GM12878 (cell line): ENCODE results near the gene DUOXA1. TPM values are rescaled to one million over a fixed set of nuclear protein-coding genes. Genes with fewer than 3 reads are reported as not detected.

Experiments used
- ATAC-seq: fragments of 200-7000 bp; cut with Tn5 transposase; 3 replicates; pipeline ENCODE4 v1.9.1; 2020; ENCODE audit warnings: mild to moderate bottlenecking, moderate library complexity
- BruUV-seq: library from RNA; stranded (reverse); fragments of 400-500 nt; replicated peaks from 2 replicates; lab custom pipeline; 2021; lab: Mats Ljungman, UMichigan
- CTCF ChIA-PET: fragments of 300-600 bp; sonication (Branson Sonifier 250); formaldehyde crosslinking; extraction: SDS; loops from one replicate; lab custom pipeline; 2021; ENCODE audit warnings: inconsistent platforms; lab: Yijun Ruan, JAX
- POLR2A ChIA-PET: fragments of 350-600 bp; formaldehyde crosslinking; extraction: SDS; loops from one replicate; lab custom pipeline; 2021; ENCODE audit warnings: inconsistent platforms; lab: Charles Lee
- RAD21 ChIA-PET: fragments of 300-600 bp; sonication (Branson Sonifier 250); formaldehyde crosslinking; loops from one replicate; lab custom pipeline; 2023; ENCODE audit warnings: antibody characterized with exemption; ENCODE audit not compliant: unreplicated experiment; lab: Charles Lee
- SMC1A ChIA-PET: fragments of 300-600 bp; sonication (Branson Sonifier 250); formaldehyde crosslinking; loops from one replicate; lab custom pipeline; 2023; ENCODE audit not compliant: unreplicated experiment, uncharacterized antibody; lab: Charles Lee
- DNase-seq: peaks from one replicate; pipeline ENCODE4 v3.0.0-alpha.2; 2011; ENCODE audit warnings: low read depth, low spot score
- FAIRE-seq: peaks from 3 replicates; lab custom pipeline; 2011; peaks lifted over from hg19 to GRCh38; lab: Jason Lieb, UNC
- H2AFZ ChIP-seq: 2 replicates; pipeline ENCODE4 v1.6.0; 2011; ENCODE audit warnings: low read depth, low read length, control low read depth; ENCODE audit not compliant: control insufficient read depth
- H3K27ac ChIP-seq: 2 replicates; pipeline ENCODE4 v1.5.1; 2011; ENCODE audit warnings: control low read depth; ENCODE audit not compliant: control insufficient read depth, insufficient read depth
- H3K27me3 ChIP-seq, 2 experiments: replicated peaks in 1 of 2; 2 replicates each; pipeline versions ENCODE4 v1.6.0 to v1.6.1; 2011; ENCODE audit warnings: low read length in 1 of 2; ENCODE audit not compliant: control insufficient read depth in 2 of 2, insufficient read depth in 2 of 2
- H3K36me3 ChIP-seq, 2 experiments: 2 replicates each; pipeline ENCODE4 v1.5.1; 2011; ENCODE audit warnings: low read length in 1 of 2; ENCODE audit not compliant: control insufficient read depth in 2 of 2, insufficient read depth in 2 of 2
- H3K4me1 ChIP-seq: 2 replicates; pipeline ENCODE4 v1.6.1; 2011; ENCODE audit warnings: mild to moderate bottlenecking, low read length, moderate library complexity, mixed read lengths; ENCODE audit not compliant: control insufficient read depth, insufficient read depth
- H3K4me2 ChIP-seq: 2 replicates; pipeline ENCODE4 v1.6.0; 2011; ENCODE audit warnings: control low read depth; ENCODE audit not compliant: control insufficient read depth, insufficient read depth
- H3K4me3 ChIP-seq: fragments of 200-600 bp; sonication (generic); 2 replicates; pipeline ENCODE4 v1.5.1; 2016
- H3K79me2 ChIP-seq: 2 replicates; pipeline ENCODE4 v1.6.0; 2011; ENCODE audit warnings: low read length; ENCODE audit not compliant: control insufficient read depth, insufficient read depth
- H3K9ac ChIP-seq: 2 replicates; pipeline ENCODE4 v1.8.0; 2011; ENCODE audit warnings: low read length, control low read depth, mixed read lengths; ENCODE audit not compliant: control insufficient read depth, insufficient read depth
- H3K9me3 ChIP-seq: replicated peaks from 3 replicates; pipeline ENCODE4 v1.5.1; 2011; ENCODE audit warnings: mild to moderate bottlenecking, low read length; ENCODE audit not compliant: control insufficient read depth, insufficient read depth
- H4K20me1 ChIP-seq: 2 replicates; pipeline ENCODE4 v1.6.0; 2011; ENCODE audit not compliant: control insufficient read depth, insufficient read depth
- CBX3 ChIP-seq: fragments of 200-600 bp; sonication (generic); IDR thresholded peaks from 2 replicates; pipeline ENCODE4 v1.6.1; 2016; ENCODE audit warnings: low read depth, borderline replicate concordance
- CREM ChIP-seq: IDR thresholded peaks from 2 replicates; pipeline ENCODE4 v1.6.1; 2014; ENCODE audit warnings: antibody characterized with exemption, low read depth
- ESRRA ChIP-seq: IDR thresholded peaks from 2 replicates; pipeline ENCODE4 v1.6.1; 2012; ENCODE audit warnings: mild to moderate bottlenecking, low read length, improper control_type of control experiment
- GABPA ChIP-seq: IDR thresholded peaks from 2 replicates; pipeline ENCODE4 v1.6.1; 2014; ENCODE audit warnings: antibody characterized with exemption, low read depth, mild to moderate bottlenecking, inconsistent platforms
- HSF1 ChIP-seq: fragments of 150-350 bp; IDR thresholded peaks from 2 replicates; pipeline ENCODE4 v1.6.1; 2014; ENCODE audit warnings: mild to moderate bottlenecking, low read depth, low read length
- KAT2A ChIP-seq: conservative IDR thresholded peaks from 2 replicates; pipeline ENCODE4 v1.6.1; 2011; ENCODE audit warnings: low read depth, low read length; ENCODE audit not compliant: control insufficient read depth
- MTA3 ChIP-seq: IDR thresholded peaks from 2 replicates; pipeline ENCODE4 v1.6.1; 2012; ENCODE audit warnings: low read length, inconsistent platforms, borderline replicate concordance
- MYB ChIP-seq: fragments of 150-350 bp; IDR thresholded peaks from 2 replicates; pipeline ENCODE4 v1.6.1; 2014; ENCODE audit warnings: mild to moderate bottlenecking, low read depth, low read length, borderline replicate concordance
- NFIC ChIP-seq: IDR thresholded peaks from 2 replicates; pipeline ENCODE4 v1.6.1; 2012; ENCODE audit warnings: low read depth, mild to moderate bottlenecking, inconsistent platforms, low read length, moderate library complexity
- PRDM15 ChIP-seq: fragments of 450-650 bp; formaldehyde crosslinking; IDR thresholded peaks from 2 replicates; pipeline ENCODE4 v1.4.0; 2020; ENCODE audit warnings: mild to moderate bottlenecking, moderate library complexity
- ZNF687 ChIP-seq: fragments of 450-650 bp; IDR thresholded peaks from 2 replicates; pipeline ENCODE4 v1.6.1; 2017; ENCODE audit warnings: mild to moderate bottlenecking, moderate library complexity
- ZZZ3 ChIP-seq: IDR thresholded peaks from 2 replicates; pipeline ENCODE4 v1.6.1; 2011; ENCODE audit warnings: low read depth; ENCODE audit not compliant: control insufficient read depth, insufficient read length
- WGBS: methylation state at CpG from one replicate; pipeline ENCODE4 v1.1.6; 2016; ENCODE audit warnings: low lambda C conversion rate; ENCODE audit not compliant: insufficient replicate concordance, insufficient coverage; ENCODE audit errors: missing lambda C conversion rate; 5-methylcytosine and 5-hydroxymethylcytosine counted together
- in situ Hi-C: fragments of 300-500 bp; cut with MboI; formaldehyde crosslinking; loops from 9 replicates; pipeline ENCODE4 v1.14.3; 2018; ENCODE audit warnings: mixed read lengths
- intact Hi-C: fragments of 100-400 bp; cut with micrococcal nuclease; formaldehyde crosslinking; loops from one replicate; pipeline ENCODE4 v1.14.2; 2022; ENCODE audit not compliant: unreplicated experiment
- polyA plus RNA-seq, 11 experiments: library from polyadenylated mRNA; depleted of rRNA in 4 of 11; unstranded in 6 of 11; stranded (reverse) in 5 of 11; fragments of >200 nt; fragmentation: Nextera tagmentation in 4 of 11; fragmentation: Illumina TruSeq in 1 of 11; extraction: Ambion mirVana in 4 of 11; extraction: Trizol in 1 of 11; gene quantifications; 1 replicate in 1 of 11; 2 replicates in 10 of 11; pipeline versions ENCODE4 v1.2.1 to v1.2.3, GENCODE V29; 2011 to 2016; ENCODE audit warnings: inconsistent platforms in 2 of 11, missing spikeins in 2 of 11, low read depth in 1 of 11
- total RNA-seq, 4 experiments: library from RNA; depleted of rRNA in 3 of 4; stranded (reverse); fragments of >200 nt in 3 of 4; fragmentation: Illumina TruSeq in 1 of 4; extraction: Trizol in 1 of 4; gene quantifications; 2 replicates each; pipeline versions ENCODE4 v1.2.1 to v1.2.3, GENCODE V29; 2013 to 2021

Gene DUOXA1
- total and polyA plus RNA-seq, 10 of the 15 experiments (the other 5 are each of a cell fraction or from before 2014, with no cell fraction given): 0.08 TPM; not detected in 9

GRCh38 chr15:45107941-45108630 lies 21.6 kb downstream of the DUOXA1 start (continued):
- TF ChIP-seq PRDM15 (CRISPR knock-in tag): no peak
- no peak for TF ChIP-seq CBX3
- TF ChIP-seq GABPA: no peak
- no peak for TF ChIP-seq KAT2A
- TF ChIP-seq, all 136 proteins: peak for 0

GRCh38 chr15:45106002-45106790 lies 23.5 kb downstream of the DUOXA1 start:
- Histone ChIP-seq H3K4me1 (no peaks in the 10 kb centered on the region), H4K20me1 (no peaks in the 10 kb centered on the region; the same call in 1 of the 2 replicates), H2AFZ (no peak overlapping the region), H3K4me3 (no peak overlapping the region), H3K27me3 (no peaks in the 10 kb centered on the region), H3K27ac (no peak overlapping the region), H3K36me3 (no peaks in the 10 kb centered on the region), H3K9me3 (no peaks in the 10 kb centered on the region), H3K9ac (no peak overlapping the region), H3K79me2 (no peaks in the 10 kb centered on the region), H3K4me2 (no peak overlapping the region)
- CTCF ChIA-PET: interaction anchor here (0.8 kb wide), 1 partner anchor 12 kb away, joined by 4 read pairs; no protein-coding TSS in a partner anchor
- in situ Hi-C loops: no loop called here
- RAD21 ChIA-PET: interaction anchor here (2.2 kb wide), 1 partner anchor 12 kb away, joined by 6 read pairs; no protein-coding TSS in a partner anchor
- 46% methylated on average over 15 of the region's 15 CpGs for WGBS
- SMC1A ChIA-PET: no interaction called here
- FAIRE-seq (no peak), ATAC-seq (no peak), DNase-seq (no peak)
- intact Hi-C loops: no loop called here
- BruUV-seq: no TSS peak
- POLR2A ChIA-PET: no interaction called here
- TF ChIP-seq MTA3: no peak
- no peak for TF ChIP-seq ZNF687
- no peak for TF ChIP-seq ESRRA
- no peak for TF ChIP-seq MYB
- no peak for TF ChIP-seq NFIC
- no peak for TF ChIP-seq HSF1
- TF ChIP-seq ZZZ3: no peak
- TF ChIP-seq CREM: no peak
